HuH-7 (cell line): ENCODE results near the gene KRTAP9-9.
"Not testable (repeated sequence)": the region's sequence is repeated elsewhere in the genome, so short reads cannot be mapped to it uniquely, and the experiment has no call there.

ENCODE experiments used
- DNase-seq: peaks from one replicate; pipeline ENCODE4 v3.0.0; 2011; ENCODE audit warnings: low spot score

KRTAP9-9 gene

DNA sequence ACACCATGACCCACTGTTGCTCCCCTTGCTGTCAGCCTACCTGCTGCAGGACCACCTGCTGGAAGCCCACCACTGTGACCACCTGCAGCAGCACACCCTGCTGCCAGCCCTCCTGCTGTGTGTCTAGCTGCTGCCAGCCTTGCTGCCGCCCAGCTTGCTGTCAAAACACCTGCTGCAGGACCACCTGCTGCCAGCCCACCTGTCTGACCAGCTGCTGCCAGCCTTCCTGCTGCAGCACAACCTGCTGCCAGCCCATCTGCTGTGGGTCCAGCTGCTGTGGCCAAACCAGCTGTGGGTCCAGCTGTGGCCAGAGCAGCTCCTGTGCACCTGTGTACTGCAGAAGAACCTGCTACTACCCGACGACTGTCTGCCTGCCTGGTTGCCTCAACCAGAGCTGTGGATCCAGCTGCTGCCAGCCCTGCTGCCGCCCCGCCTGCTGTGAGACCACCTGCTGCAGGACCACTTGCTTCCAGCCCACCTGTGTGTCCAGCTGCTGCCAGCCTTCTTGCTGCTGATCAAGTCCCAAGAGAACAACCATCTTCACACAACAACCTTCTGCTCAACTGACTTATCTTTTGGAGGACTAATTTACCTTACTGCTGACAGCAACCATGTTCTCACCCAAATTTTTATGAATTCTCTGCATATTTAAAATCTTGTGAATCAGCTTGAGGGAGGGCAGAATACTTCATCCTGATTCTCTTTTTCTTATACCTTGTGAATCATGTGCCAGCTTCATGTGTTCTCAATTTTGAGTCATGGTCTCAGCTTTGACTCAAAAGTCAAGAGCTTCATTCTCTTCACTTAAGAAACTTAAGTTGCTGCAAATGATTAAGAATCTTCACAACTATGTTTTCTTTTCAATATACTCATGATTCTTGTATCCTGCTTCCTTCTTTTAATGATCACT is at the start of gene KRTAP9-9:
TSS of gene KRTAP9-9 (plus strand) at position 4 of the 910 bp plus-strand sequence.
- not testable (repeated sequence) for DNase-seq

- DNase-seq = no peak
These were observed 43.2 kb upstream of the KRTAP9-9 start for GRCh38 chr17:41211845-41212466.

DNA sequence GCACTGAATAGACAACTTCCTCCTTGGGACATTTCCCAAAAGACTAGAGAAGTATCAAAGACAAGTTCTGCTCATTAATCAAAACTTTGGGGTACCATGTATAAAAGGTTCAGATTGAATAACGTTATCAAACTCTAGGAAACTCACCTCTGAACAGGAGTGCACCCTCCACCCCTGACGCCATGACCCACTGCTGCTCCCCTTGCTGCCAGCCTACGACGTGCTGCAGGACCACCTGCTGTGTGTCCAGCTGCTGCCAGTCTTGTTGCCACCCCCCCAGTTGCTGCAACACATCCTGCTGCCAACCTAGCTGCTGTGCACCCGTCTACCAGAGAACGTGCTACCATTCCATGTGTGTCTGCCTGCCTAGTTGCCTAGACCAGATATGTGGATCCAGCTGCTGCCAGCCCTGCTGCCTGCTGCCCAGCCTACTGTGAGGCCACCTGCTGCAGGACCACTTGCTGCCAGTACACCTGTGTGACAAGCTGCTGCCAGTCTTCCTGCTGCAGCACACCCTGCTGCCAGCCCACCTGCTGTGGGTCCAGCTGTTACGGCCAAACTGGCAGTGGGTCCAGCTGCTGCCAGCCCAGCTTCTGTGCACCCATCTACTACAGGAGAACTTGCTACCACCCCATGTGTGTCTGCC is 42.5 kb upstream of the KRTAP9-9 start:
- no peak for DNase-seq

DNA sequence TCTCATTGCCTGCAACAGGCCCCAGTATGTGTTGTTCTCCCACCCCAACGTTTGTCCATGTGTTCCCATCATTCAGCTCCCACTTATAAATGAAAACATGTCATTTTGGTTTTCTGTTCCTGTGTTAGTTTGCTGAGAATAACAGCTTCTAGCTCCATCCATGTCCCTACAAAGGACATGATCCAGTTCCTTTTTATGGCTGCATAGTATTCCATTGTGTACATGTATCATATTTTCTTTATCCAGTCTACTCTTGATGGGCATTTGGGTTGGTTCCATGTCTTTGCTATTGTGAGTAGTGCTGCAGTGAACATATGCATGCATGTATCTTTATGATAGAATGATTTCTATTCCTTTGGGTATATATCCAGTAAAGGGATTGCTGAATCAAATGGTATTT is 39.5 kb upstream of the KRTAP9-9 start:
- DNase-seq = no peak

DNA sequence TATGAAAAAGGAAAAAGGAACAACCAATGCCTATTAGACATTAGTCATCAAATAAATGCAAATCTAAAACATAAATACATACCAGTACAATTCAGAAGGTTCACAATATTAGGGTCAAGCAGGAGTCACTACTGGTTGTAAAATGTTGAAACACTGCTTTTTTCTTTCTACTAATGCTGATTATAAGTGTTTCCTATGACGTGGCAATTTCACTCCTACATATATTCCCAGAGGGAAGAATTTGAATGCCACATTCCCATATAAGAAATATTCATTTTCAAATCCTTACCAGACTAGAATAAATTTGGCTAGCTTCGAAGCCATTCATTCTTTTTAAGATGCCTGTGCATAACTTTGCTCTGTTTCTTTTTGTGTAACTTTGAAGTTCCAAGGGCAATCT is 31.4 kb upstream of the KRTAP9-9 start:
- DNase-seq = no peak

DNA sequence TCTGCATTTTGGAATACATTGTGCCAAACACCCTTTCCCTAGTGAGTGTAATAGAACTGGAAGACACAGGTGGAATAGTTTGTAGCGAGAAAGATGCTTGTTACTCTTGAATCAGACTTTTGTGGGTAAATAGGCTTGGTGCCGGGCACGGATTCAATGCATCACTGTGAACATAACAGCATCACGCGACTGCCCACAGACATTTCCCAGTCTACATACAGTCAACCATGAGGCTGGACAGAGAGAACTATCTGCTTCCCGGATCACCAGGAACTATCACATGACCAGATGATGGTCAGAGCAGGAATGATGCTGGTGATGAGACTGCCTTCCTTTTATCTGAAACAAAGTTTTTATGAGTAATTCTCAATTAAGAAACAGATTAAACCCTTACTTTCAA is 29.1 kb upstream of the KRTAP9-9 start:
- no peak for DNase-seq

DNA sequence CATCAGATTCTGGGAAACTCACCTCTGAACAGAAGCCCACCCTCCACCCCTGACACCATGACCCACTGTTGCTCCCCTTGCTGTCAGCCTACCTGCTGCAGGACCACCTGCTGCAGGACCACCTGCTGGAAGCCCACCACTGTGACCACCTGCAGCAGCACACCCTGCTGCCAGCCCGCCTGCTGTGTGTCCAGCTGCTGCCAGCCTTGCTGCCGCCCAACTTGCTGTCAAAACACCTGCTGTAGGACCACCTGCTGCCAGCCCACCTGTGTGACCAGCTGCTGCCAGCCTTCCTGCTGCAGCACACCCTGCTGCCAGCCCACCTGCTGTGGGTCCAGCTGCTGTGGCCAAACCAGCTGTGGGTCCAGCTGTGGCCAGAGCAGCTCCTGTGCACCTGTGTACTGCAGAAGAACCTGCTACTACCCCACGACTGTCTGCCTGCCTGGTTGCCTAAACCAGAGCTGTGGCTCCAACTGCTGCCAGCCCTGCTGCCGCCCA is 28.5 kb upstream of the KRTAP9-9 start, which contains the start of gene KRTAP9-2:
TSS of gene KRTAP9-2 (plus strand) at position 51 of the 498 bp plus-strand sequence. CDS start at position 58, 7 bp downstream.
- not testable (repeated sequence) for DNase-seq

DNA sequence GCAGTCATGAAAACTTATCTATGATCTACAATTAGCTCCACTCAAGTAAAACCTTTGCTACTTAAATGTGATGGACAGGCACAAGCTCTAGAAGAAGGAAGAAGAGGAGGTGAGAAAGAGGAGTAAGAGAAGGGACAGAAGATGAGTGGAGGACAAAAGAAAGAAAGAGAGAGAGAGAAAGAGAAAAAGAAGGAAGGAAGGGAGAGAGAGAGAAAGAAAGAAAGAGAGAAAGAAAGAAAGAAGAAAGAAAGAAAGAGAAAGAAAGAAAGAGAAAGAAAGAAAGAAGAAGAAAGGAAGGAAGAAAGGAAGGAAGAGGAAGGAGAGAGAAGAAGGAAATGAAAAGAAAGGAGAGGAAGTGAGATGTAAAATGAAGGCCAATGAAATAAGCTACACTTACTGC is 25.1 kb upstream of the KRTAP9-9 start:
- DNase-seq = no peak

- DNase-seq = no peak
These were observed 23.5 kb upstream of the KRTAP9-9 start for GRCh38 chr17:41231731-41232130.

GRCh38 chr17:41232399-41233105 is 22.6 kb upstream of the KRTAP9-9 start, which contains the start of gene KRTAP9-3:
TSS of gene KRTAP9-3 (plus strand) at chr17:41232449. CDS start at chr17:41232502, 53 bp downstream.
- DNase-seq = not testable (repeated sequence)

GRCh38 chr17:41237116-41237515 is 18.1 kb upstream of the KRTAP9-9 start:
- DNase-seq = not testable (repeated sequence)

DNA sequence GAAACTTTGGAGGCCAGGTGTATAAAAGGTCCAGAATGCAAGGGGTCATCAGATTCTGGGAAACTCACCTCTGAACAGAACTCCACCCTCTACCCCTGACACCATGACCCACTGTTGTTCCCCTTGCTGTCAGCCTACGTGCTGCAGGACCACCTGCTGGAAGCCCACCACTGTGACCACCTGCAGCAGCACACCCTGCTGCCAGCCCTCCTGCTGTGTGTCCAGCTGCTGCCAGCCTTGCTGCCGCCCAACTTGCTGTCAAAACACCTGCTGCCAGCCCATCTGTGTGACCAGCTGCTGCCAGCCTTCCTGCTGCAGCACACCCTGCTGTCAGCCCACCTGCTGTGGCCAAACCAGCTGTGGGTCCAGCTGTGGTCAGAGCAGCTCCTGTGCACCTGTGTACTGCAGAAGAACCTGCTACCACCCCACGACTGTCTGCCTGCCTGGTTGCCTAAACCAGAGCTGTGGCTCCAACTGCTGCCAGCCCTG is 17.2 kb upstream of the KRTAP9-9 start, which contains the start of gene KRTAP9-8:
TSS of gene KRTAP9-8 (plus strand) at position 51 of the 489 bp plus-strand sequence. CDS start at position 104, 53 bp downstream.
- DNase-seq = not testable (repeated sequence)

- DNase-seq = not testable (repeated sequence)
These were observed 8.0 kb upstream of the KRTAP9-9 start for GRCh38 chr17:41246995-41247787.

- not testable (repeated sequence) for DNase-seq
These were observed 5.4 kb upstream of the KRTAP9-9 start, which contains the start of gene KRTAP9-4 for GRCh38 chr17:41249637-41250240. TSS of gene KRTAP9-4 (plus strand) at chr17:41249687. CDS start at chr17:41249721, 34 bp downstream.

- DNase-seq = no peak
These were observed 3.9 kb upstream of the KRTAP9-9 start for GRCh38 chr17:41251261-41251660.

GRCh38 chr17:41254861-41255260 is 323 bp upstream of the KRTAP9-9 start:
- DNase-seq = no peak

DNA sequence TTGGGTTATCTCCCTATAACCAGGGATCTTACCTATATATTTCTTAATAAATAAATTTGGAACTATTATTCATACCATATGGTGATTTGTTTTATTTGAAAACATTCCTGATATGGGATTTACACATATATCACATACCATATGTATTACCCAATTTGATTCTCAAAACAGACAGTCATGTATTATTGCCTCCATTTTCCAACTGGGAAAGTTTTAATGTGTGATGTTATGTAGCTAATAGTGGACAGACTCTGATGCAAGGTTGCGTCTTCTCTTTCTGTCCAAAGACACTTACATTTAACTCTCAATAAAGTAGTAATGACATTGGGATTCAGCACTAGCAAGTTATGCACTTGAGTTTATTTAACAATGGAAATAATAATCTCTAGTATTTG is 1.1 kb downstream of the KRTAP9-9 start:
- DNase-seq = no peak

DNA sequence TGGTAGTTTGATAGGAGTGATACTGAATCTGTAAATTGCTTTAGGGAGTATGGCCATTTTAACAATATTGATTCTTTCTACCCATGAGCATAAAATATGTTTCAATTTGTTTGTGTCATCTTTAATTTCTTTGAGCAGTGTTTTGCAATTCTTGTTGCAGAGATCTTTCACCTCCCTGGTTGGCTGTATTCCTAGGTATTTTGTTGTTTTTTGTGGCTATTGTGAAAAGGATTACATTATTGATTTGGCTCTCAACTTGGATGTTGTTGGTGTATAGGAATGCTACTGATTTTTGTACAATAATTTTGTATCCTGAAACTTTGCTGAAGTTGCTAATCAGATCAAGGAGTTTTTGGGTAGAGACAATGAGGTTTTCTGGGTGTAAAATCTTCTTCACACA is 3.2 kb downstream of the KRTAP9-9 start:
- DNase-seq = no peak

- DNase-seq = no peak
These were observed 8.0 kb downstream of the KRTAP9-9 start for GRCh38 chr17:41263212-41263611.

DNA sequence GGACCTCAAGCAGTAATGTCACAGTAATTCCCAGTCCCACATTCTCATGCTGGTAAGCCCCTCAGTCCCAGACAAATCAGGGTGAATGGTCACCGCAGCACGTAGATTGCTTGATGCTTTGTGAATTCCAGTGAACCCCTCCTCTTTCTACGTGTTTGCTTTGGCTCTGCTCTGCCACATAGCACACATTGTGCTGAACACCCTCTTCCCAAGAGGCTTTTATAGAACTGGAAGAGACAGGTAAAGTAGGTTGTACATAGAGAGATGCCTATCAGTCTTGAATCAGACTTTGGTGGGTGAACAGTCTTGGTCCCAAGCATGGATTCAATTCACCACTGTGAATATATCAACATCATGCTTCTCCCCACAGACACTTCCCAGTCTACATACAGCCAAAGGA is 9.4 kb downstream of the KRTAP9-9 start:
- no peak for DNase-seq
